HG02588 (cell line): ENCODE data around the gene MTPN.

Experiments
- ATAC-seq: cut with Tn5 transposase; IDR thresholded peaks from one replicate; pipeline ENCODE4 v1.9.1; 2021; ENCODE audit warnings: mild to moderate bottlenecking, moderate library complexity; ENCODE audit not compliant: unreplicated experiment

MTPN gene

DNA sequence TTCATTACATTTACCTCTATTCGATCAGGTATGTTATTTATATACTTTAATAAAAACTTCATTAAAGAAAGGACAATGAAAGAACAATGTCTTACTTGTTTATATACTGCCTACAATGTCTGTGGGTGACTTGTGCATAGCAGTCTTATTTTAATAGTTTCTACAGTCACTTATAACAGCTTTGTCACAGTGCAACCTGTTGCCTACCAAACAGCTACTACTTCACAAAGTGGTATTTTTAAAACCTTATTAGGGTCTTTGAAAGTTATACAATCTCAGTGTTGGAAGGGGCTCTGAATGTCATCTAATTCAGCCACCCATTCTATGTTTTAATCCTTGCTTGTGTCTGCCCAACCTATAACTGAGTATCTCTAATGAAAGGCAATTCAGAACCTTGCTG lies 19.0 kb downstream of the MTPN start:
- no peak for ATAC-seq

DNA sequence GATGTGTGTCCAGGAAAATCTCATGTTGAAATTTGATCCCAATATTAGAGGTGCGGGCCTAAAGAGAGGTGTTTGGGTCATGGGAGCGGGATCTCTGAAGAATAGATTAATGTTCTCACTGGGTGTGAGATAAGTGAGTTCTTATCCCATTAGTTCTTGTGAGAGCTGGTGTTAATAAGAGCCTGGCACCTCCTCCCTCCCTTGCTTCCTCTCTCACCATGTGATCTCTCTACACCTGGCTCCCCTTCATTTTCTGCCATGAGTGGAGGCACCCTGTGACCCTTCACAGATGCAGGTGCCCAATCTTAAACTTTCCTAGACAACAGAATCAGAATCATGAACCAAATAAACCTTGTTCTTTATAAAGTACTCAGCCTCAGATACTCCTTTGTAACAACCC lies 19.5 kb downstream of the MTPN start:
- ATAC-seq, result no peak

- ATAC-seq, result no peak
Measured at GRCh38 chr7:135956393-135956792, 20.8 kb downstream of the MTPN start.

GRCh38 chr7:135950972-135951371 lies 26.2 kb downstream of the MTPN start:
- no peak for ATAC-seq

DNA sequence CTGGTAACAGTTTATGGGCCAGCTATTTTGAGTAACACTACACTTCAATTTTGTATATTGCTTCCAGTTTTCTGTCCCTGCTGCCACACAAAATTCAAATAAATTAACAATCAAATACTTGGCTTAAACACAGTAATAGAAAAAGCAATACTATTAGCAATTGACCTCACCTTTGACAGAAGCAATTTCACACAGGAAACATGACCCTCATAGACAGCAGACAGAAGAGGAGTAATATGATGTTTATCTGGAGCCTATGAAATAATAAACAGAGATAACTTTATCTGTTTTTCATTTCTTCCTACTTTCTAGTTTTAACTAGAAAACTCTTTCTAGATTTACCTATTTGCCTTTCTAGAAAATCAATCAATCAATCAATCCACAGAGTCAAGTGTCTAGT lies 26.7 kb downstream of the MTPN start:
- ATAC-seq, result no peak

GRCh38 chr7:135946289-135947055 lies 30.7 kb downstream of the MTPN start:
- ATAC-seq, result no peak

GRCh38 chr7:135944753-135945152 lies 32.4 kb downstream of the MTPN start:
- ATAC-seq, result no peak

DNA sequence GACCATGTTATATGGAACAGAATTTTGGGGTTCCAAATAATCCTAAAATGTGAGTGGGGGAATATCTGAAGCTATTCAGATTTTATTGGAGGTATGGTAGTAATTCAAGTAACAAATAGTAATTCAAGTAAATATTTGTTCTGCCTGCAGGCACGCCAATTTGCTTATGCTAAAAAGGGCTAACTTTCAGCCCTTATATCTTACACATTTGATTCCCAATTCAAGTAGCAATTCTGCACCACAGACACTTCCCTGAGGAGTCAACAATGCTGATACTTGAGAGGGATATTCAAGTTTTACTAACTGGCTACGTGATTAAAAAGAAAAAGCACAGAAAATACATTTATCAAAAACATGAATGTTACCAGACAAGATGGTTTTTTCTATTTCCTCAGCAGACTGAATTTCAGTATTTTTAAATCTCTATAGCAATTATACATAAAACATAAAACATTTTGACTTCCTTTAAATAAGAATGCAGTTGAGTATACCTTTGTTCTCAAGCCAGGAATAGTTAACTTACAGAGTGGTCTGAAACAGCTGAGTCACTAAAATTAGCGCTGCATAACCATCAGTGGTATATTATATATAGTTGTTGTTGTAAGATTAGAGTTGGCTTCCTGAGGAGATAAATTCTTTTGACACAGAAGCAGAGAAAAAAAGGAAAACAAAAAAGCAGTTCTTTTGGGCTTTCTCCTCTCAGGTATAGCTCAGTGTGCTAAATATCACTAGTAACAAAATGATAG lies 33.9 kb downstream of the MTPN start:
- no peak for ATAC-seq

GRCh38 chr7:135942614-135943013 lies 34.5 kb downstream of the MTPN start:
- peak; percentile 79 for ATAC-seq

DNA sequence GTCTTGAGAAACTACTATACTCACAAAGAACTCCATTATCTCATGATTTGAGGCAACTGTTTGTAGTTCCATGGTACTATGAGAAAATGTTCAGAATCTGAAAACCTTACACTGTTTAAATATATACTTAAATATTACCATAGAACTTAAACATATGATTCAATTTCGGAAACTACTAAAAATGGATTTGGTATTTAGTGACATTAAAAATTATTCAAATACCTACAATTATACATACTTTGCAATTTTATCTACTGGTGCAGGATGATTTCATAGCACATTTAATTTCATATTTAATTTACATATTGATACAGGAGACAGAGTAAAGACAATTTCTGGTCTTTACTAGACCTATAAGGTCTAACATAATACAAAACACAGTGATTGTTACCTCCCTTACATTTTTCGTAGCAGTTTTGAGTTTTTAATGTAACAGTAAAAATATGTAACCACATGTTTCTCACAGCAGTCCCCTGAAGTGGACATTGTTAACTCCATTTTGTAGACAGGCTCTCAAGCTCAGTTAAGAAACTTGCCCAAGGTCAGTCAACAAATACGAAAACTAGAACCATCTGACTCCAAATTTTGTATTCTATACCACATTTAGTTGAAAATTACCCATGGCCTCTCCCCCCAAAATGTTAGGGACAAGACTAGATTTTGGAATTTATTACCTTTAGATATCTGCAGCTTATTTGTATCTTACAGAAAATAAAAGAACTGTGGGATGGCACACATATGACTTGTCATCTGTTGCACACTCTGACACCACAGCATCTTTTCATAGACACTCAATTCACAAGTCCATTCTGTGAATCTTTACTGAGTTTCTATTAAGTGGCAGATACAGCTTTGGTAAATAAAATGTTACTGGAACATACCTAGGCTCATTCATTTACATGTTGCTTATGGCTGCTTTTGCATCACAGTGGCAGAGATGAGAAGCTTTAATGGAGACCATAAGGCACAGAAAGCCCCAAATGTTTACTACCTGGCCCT lies 36.8 kb downstream of the MTPN start:
- ATAC-seq, result no peak

DNA sequence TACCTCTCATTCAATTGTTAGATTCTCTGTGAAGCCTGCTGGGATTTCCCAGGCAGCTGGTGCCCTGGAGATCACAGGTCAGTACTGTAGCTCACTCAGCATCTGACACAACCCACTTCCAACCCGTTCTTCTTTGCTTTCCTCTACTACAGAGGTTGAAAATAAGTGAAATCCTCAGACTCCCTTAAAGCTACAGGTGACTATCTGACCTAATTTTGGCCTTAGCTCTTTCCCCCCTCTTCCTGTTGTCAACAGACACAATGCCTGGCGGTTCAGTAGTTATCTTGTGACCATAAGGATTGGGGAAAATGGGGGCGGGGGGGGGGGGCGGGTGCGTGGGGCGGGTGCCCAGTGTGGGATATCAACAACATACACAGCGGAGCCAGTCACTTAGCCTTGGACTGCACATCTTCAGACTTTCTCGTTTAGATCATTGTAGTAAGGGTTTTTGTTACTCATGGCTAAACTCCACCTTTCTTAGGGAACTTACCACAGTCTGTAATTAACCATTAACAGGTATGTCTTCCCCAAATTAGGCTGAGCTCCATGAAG lies 37.8 kb downstream of the MTPN start:
- ATAC-seq, result no peak

- ATAC-seq, result peak; percentile 53
Measured at GRCh38 chr7:135938563-135938962, 38.6 kb downstream of the MTPN start.

DNA sequence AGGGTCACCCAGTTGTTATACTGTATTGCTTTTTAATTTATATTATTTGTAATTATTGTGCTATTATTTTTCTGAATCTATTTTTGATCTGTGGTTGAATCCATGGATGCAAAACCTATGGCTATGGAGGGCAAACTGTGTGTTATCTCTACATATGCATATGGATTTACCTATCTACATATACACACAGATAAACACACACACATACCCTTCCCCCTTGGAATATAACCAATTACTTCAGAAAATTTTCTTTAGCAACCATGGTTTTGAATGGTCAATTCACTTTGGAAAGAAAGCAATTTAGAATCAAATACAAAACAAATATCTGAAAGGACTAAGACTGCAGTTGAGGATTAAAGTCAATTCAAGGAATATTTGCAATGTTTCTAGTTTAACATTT lies 39.1 kb downstream of the MTPN start:
- no peak for ATAC-seq

DNA sequence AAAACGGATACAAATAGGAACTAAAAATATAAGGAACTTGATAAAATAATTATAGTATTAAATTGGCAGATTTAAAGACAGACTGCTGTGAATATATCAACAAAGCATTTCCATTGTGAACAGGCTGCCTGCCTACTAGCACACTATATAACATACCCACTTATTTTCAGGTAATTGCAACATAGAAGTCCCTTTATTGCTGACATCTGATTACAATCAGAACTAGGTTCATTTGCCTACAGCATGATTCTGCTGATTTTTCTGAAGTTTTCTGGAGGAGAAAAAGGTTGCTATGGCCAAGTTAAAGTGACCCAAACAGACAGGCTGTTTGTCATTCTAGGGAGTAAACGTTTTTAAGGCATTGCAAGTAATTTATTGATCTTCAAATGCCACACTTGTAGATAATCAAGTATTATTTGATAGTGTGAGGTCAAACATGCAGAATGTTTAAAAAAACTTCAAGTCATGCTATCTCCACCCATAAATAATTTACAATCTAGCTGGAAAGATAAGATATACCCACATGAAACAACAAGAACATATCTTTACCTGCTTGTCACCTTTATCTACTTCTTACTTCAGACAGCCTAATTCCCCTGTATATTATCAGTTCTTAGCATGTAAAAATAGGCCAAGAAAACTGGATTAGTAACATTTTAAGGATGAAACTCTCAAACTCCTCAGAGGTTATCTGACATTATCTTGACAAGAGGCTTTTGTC lies 40.5 kb downstream of the MTPN start:
- no peak for ATAC-seq

- ATAC-seq, result no peak
Measured at GRCh38 chr7:135934651-135935050, 42.5 kb downstream of the MTPN start.

GRCh38 chr7:135933509-135934188 lies 43.5 kb downstream of the MTPN start:
- ATAC-seq, result no peak

GRCh38 chr7:135932131-135932530 lies 45.0 kb downstream of the MTPN start:
- no peak for ATAC-seq

GRCh38 chr7:135930565-135931461 lies 46.3 kb downstream of the MTPN start:
- ATAC-seq, result no peak

DNA sequence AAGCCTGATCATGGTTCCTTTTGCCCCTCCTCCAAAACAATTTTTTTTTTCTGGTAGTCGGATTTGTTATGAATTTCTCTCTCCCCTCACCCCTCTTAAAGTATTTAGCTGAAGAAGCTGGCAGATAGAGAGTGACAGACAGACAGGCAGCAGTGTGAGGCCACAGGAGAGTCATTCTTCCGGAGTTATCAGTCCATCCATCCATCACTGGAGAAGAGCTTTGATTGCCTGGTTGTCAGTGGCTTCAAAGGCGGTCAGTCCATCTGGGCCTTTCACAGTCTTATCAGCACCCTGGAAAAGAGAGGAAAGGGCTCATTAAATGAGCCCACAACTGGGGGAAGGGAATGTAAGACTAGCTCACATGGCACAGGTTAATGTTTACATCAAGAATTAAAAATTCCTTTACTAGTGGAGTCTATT lies 47.4 kb downstream of the MTPN start:
- ATAC-seq, result no peak
